Measurements from ENCODE around the gene FBXL5. TPM values are rescaled to one million over a fixed set of nuclear protein-coding genes. Genes with fewer than 3 reads are reported as not detected.

Gene FBXL5
- polyA plus RNA-seq, 1 experiment = 20.5 TPM

DNA sequence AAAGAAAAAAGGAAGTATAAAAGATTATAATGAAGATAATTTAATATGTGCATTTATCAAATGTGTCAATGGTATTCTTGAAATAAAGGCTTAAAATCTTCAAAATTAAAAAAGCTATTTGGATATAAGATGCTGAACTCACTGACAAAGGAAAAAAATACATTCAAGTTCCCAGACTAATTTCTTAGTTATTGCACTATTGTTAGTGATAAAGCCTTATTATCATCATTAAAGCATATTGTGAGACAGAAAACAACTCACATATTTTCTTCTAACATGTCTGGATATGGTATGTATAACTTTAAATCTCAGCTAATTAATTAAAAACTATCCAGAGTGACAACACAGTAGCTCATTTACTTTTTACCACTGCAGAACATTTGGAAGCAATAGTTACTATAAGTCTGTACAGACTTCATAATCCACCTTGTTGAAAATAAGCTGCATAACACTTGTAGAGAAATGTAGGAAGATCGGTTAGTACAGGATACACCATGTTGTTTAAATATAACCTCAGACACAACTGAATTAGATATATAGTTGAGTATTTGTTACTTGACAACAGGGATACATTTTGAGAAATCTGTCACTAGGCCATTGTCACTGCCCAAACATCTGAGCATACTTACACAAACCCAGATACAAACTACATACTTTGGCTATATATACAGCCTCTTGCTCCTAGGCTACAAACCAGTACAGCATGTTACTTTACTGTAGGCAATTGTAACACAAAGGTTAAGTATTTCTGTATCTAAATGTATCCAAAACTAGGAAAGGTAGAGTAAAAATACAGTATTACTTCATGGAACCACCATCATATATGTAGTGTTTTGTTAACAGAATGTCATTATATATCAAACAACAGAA is 13.6 kb upstream of the FBXL5 start:
- POLR2A ChIA-PET = no interaction called here
- Histone ChIP-seq H3K4me3 (ENCODE audit: low read depth, low read length) (no peak overlapping the region), H3K27me3 (ENCODE audit: control insufficient read depth, insufficient read depth, low read length) (no peaks in the 10 kb centered on the region), H3K36me3 (ENCODE audit: control insufficient read depth, insufficient read depth, low read length) (no peaks in the 10 kb centered on the region)
- CTCF ChIA-PET = no interaction called here
- TF ChIP-seq, protein P1, sequence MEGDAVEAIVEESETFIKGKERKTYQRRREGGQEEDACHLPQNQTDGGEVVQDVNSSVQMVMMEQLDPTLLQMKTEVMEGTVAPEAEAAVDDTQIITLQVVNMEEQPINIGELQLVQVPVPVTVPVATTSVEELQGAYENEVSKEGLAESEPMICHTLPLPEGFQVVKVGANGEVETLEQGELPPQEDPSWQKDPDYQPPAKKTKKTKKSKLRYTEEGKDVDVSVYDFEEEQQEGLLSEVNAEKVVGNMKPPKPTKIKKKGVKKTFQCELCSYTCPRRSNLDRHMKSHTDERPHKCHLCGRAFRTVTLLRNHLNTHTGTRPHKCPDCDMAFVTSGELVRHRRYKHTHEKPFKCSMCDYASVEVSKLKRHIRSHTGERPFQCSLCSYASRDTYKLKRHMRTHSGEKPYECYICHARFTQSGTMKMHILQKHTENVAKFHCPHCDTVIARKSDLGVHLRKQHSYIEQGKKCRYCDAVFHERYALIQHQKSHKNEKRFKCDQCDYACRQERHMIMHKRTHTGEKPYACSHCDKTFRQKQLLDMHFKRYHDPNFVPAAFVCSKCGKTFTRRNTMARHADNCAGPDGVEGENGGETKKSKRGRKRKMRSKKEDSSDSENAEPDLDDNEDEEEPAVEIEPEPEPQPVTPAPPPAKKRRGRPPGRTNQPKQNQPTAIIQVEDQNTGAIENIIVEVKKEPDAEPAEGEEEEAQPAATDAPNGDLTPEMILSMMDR (IDR thresholded peaks at IDR 0.05; ENCODE audit: insufficient read depth, low read depth, low read length) = no peak
- DNase-seq (ENCODE audit: low read depth) = no peak

DNA sequence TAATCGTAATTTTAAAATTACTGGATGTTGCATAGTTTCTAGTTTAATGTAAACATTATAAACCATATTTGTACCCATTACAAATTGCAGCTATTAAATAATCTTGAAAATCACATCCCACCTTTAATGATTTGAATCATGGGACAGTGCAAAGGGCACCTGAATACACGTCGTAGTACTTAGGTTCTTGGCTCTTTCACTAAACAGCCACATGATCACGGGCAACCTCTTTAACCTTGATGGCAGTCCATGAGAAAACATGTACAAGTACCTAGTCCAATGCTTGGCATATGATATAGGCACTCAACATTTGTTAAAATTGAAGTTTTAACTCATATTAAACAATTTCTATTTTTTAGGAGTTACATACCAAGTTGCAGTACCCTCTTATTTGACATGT is 11.8 kb upstream of the FBXL5 start:
- ChIA-PET CTCF (no interaction called here), POLR2A (no interaction called here)
- DNase-seq (ENCODE audit: low read depth) = no peak

DNA sequence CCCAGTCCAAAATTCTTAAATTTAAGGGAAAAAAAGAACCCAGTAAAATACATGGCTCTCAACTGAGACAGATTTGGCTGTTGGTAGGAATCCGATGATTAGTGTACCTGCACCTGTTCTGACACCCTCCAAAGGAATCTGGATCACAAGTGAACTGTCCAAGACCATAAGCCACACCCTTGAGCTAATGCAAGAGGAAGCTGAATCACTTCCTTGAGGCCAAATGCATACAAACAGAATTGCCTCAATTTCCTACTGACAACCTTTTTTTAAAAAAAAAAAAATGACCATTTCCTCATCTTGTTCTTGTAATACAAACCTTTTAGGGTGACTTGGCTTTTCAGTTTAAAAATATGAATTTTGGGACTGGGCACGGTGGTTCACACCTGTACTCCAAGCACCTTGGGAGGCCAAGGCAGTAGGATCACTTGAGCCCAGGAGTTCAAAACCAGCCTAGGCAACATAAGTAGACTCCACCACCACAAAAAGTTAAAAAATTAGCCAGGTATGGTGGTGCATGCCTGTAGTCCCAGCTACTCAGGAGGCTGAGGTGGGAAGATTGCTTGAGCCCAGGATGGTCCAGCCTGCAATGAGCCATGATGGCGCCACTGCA is 10.7 kb upstream of the FBXL5 start:
- CTCF ChIA-PET = no interaction called here
- no peaks in the 10 kb centered on the region for H3K27me3 ChIP-seq (ENCODE audit: control insufficient read depth, insufficient read depth, low read length)
- POLR2A ChIA-PET = no interaction called here
- TF ChIP-seq, protein P1 (IDR thresholded peaks at IDR 0.05; ENCODE audit: insufficient read depth, low read depth, low read length) = no peak
- H3K36me3 ChIP-seq (ENCODE audit: control insufficient read depth, insufficient read depth, low read length) = no peaks in the 10 kb centered on the region
- DNase-seq (ENCODE audit: low read depth) = no peak
- no peak overlapping the region for H3K4me3 ChIP-seq (ENCODE audit: low read depth, low read length)

More for the DNA sequence above, 11.8 kb upstream of the FBXL5 start:
- no peaks in the 10 kb centered on the region for H3K27me3 ChIP-seq (ENCODE audit: control insufficient read depth, insufficient read depth, low read length)
- TF ChIP-seq, protein P1 (IDR thresholded peaks at IDR 0.05; ENCODE audit: insufficient read depth, low read depth, low read length) = no peak
- H3K4me3 ChIP-seq (ENCODE audit: low read depth, low read length) = no peak overlapping the region
- no peaks in the 10 kb centered on the region for H3K36me3 ChIP-seq (ENCODE audit: control insufficient read depth, insufficient read depth, low read length)

DNA sequence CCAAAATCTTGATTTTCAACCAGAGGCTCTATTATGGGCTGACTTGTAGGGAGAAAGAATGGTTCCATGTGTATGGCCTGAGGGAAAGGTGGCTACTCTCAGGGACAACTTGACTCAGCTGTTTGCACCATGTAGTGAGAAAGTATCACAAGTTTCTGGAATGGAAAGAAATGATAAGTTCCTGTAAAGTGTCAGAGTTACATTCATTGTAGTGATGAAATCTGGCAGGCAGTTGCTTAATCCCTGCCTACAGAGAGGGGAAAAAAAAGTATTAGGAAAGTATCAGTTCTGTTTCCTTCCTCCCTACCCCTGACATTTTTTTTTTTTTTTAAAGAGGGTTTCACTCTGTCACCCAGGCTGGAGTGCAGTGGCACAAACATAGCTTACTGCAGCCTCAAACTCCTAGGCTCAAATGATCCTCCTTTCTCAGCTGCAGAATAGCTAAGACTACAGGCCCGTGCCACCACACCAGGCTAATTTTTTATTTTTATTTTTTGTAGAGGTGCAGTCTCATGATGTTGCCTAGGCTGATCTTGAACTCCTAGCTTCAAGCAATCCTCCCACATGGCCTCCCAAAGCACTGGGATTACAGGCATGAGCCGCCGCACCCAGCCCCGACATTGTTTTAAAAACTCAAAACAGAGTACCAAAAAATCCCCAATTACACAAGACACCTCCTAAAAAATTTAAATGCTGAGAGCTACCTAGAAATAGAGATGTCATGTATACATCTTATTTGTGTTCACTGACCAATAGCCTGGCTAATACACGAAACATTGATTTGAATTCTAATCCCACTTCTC is 4.8 kb upstream of the FBXL5 start:
- TF ChIP-seq, protein P1 (IDR thresholded peaks at IDR 0.05; ENCODE audit: insufficient read depth, low read depth, low read length) = no peak
- no peak overlapping the region for H3K4me3 ChIP-seq (ENCODE audit: low read depth, low read length)
- no peaks in the 10 kb centered on the region for H3K27me3 ChIP-seq (ENCODE audit: control insufficient read depth, insufficient read depth, low read length)
- H3K36me3 ChIP-seq (ENCODE audit: control insufficient read depth, insufficient read depth, low read length) = no peaks in the 10 kb centered on the region
- no peak for DNase-seq (ENCODE audit: low read depth)
- ChIA-PET CTCF (no interaction called here), POLR2A (no interaction called here)

DNA sequence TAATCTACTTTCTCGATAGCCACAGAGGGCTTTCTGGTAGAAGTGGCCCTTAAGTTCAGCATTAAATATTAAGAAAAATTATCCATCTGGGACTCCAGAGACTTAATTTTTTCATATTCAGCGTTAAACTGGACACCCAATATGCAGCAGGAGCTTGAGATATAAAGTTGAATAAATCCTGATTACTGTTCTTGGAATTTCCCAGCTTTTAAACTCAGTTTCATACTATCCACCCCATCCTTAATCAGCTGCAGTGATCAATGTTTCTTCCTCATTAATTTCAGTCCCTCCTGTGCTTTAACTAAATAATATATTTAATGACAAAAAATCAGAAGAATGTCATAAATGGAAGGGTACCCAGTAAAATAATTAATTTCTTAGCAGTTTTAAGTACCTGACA is 3.6 kb upstream of the FBXL5 start:
- H3K27me3 ChIP-seq (ENCODE audit: control insufficient read depth, insufficient read depth, low read length) = no peaks in the 10 kb centered on the region
- ChIA-PET CTCF (no interaction called here), POLR2A (no interaction called here)
- no peak overlapping the region for H3K4me3 ChIP-seq (ENCODE audit: low read depth, low read length)
- no peaks in the 10 kb centered on the region for H3K36me3 ChIP-seq (ENCODE audit: control insufficient read depth, insufficient read depth, low read length)
- DNase-seq (ENCODE audit: low read depth) = no peak
- TF ChIP-seq, protein P1 (IDR thresholded peaks at IDR 0.05; ENCODE audit: insufficient read depth, low read depth, low read length) = no peak

Data from BJ (cell line).